ENCODE measurements around the gene FBXO5. TPM values are rescaled to one million over a fixed set of nuclear protein-coding genes. Genes with fewer than 3 reads are reported as not detected.
A peak's percentile ranks its signal among the peaks of the same experiment; 100 is the strongest.

FBXO5 gene
- total and polyA plus RNA-seq, 4 donors: 1.5 to 32.1 (median 1.8) TPM

DNA sequence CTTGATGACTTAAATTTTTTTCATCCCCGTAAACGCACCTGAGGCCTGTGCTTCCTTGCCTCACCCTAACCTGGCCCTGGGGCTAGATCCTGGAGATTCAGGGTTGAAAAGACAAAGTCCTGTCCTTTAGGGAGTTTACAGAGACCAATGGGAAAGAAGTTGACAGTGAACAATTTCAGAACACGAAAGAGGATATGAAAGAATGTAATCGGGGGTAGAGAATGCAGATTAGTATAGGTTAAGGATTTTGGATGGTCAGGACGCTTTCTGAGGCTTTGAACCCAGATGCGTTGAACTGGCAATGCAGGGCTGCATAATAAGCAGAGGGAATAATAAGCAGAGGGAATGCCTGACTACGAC lies 1.7 kb upstream of the FBXO5 start:
- 18% methylated on average over 7 of the region's 7 CpGs for WGBS
- Histone ChIP-seq H3K27ac (ENCODE audit: low read depth in 1 of 2, low read length in 2 of 2) (peak overlapping the region; percentile 86 to 98), H3K9me3 (ENCODE audit: control insufficient read depth in 4 of 4, low read length in 3 of 4) (no peaks in the 10 kb centered on the region), H3K36me3 (ENCODE audit: control insufficient read depth in 4 of 4, insufficient read depth in 3 of 4, low read depth in 1 of 4, low read length in 3 of 4) (no peaks in the 10 kb centered on the region), H3K27me3 (ENCODE audit: control insufficient read depth in 4 of 4, insufficient read depth in 4 of 4, low read length in 3 of 4) (no peaks in the 10 kb centered on the region), H3K9ac (ENCODE audit: low read depth in 1 of 2, low read length in 2 of 2) (peak overlapping the region in 1 of 2 donors; percentile 73), H3K4me3 (ENCODE audit: low read depth in 1 of 3, low read length in 3 of 3) (peak overlapping the region; percentile 19 to 89 (median 53)), H3K4me1 (ENCODE audit: control insufficient read depth in 4 of 4, insufficient read depth in 4 of 4, low read length in 3 of 4) (peaks cover 8 to 18% (median 13%) of the 10 kb centered on the region in 4 donors)
- no peak for DNase-seq (ENCODE audit: low spot score)
- TF ChIP-seq FOXA1 (IDR thresholded peaks at IDR 0.05): no peak
- TF ChIP-seq, protein P1, sequence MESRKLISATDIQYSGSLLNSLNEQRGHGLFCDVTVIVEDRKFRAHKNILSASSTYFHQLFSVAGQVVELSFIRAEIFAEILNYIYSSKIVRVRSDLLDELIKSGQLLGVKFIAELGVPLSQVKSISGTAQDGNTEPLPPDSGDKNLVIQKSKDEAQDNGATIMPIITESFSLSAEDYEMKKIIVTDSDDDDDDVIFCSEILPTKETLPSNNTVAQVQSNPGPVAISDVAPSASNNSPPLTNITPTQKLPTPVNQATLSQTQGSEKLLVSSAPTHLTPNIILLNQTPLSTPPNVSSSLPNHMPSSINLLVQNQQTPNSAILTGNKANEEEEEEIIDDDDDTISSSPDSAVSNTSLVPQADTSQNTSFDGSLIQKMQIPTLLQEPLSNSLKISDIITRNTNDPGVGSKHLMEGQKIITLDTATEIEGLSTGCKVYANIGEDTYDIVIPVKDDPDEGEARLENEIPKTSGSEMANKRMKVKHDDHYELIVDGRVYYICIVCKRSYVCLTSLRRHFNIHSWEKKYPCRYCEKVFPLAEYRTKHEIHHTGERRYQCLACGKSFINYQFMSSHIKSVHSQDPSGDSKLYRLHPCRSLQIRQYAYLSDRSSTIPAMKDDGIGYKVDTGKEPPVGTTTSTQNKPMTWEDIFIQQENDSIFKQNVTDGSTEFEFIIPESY (IDR thresholded peaks at IDR 0.05): no peak
- TF ChIP-seq TAF1 (conservative IDR thresholded peaks at IDR 0.05): no peak
- TF ChIP-seq FOXA2 (IDR thresholded peaks at IDR 0.05): no peak
- TF ChIP-seq, protein P2, sequence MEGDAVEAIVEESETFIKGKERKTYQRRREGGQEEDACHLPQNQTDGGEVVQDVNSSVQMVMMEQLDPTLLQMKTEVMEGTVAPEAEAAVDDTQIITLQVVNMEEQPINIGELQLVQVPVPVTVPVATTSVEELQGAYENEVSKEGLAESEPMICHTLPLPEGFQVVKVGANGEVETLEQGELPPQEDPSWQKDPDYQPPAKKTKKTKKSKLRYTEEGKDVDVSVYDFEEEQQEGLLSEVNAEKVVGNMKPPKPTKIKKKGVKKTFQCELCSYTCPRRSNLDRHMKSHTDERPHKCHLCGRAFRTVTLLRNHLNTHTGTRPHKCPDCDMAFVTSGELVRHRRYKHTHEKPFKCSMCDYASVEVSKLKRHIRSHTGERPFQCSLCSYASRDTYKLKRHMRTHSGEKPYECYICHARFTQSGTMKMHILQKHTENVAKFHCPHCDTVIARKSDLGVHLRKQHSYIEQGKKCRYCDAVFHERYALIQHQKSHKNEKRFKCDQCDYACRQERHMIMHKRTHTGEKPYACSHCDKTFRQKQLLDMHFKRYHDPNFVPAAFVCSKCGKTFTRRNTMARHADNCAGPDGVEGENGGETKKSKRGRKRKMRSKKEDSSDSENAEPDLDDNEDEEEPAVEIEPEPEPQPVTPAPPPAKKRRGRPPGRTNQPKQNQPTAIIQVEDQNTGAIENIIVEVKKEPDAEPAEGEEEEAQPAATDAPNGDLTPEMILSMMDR (IDR thresholded peaks at IDR 0.05; ENCODE audit: low read depth, low read length, missing input control): no peak
- TF ChIP-seq, protein P3, sequence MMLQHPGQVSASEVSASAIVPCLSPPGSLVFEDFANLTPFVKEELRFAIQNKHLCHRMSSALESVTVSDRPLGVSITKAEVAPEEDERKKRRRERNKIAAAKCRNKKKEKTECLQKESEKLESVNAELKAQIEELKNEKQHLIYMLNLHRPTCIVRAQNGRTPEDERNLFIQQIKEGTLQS (IDR thresholded peaks at IDR 0.05): no peak

DNA sequence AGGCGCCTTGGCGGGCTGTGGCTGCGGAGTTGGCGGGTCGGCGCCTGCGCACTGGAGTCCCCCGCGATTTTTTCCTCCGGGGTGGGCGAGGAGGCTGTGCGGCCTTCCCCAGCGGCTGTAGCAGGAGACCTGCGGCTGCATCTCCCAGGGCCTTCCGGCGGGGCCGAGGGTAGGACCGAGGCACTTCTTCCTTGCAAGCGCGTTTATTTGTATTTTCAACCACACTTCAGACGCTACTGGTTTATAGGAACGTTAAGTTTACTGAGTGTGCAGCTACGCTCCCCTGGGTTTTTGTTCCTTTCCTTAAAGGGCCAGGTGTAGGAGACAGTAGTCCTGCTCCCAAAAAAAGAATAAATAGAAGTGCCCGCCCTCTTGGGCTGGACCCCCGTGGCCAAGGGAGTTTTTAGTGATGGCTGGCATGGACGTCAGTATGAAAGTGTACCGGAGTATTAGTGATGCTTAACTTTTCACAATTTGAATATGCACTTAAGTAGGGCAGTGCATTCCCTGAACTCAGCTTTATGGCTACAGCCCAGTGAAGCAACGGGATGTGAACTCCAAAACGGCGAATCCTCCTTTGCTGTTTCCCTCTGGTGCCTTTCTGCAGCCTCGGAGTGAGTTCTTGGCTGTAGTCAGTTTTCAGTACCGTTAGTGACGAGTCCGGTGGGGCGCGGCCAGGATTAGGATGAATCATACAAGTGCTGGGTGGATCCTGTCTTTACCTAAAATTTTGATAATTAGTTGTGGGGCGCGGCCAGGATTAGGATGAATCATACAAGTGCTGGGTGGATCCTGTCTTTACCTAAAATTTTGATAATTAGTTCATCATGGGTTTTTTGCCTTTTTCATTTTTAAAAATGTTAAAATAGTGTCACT lies 1.0 kb upstream of the FBXO5 start:
- peak overlapping the region; percentile 87 to 97 for H3K9ac ChIP-seq (ENCODE audit: low read depth in 1 of 2, low read length in 2 of 2)
- H3K4me1 ChIP-seq (ENCODE audit: control insufficient read depth in 4 of 4, insufficient read depth in 4 of 4, low read length in 3 of 4): peaks cover 8 to 18% (median 13%) of the 10 kb centered on the region in 4 donors
- H3K36me3 ChIP-seq (ENCODE audit: control insufficient read depth in 4 of 4, insufficient read depth in 3 of 4, low read depth in 1 of 4, low read length in 3 of 4): no peaks in the 10 kb centered on the region
- peak overlapping the region; percentile 53 to 99 (median 89) for H3K4me3 ChIP-seq (ENCODE audit: low read depth in 1 of 3, low read length in 3 of 3)
- no peaks in the 10 kb centered on the region for H3K9me3 ChIP-seq (ENCODE audit: control insufficient read depth in 4 of 4, low read length in 3 of 4)
- TF ChIP-seq JUND (IDR thresholded peaks at IDR 0.05) (peak in 1 of 2 donors; percentile 58), RXRA (IDR thresholded peaks at IDR 0.05) (no peak), GABPA (IDR thresholded peaks at IDR 0.05 in 1 of 2, conservative IDR thresholded peaks at IDR 0.05 in 1 of 2) (peak in 1 of 2 donors; percentile 38)
- TF ChIP-seq, protein P4, sequence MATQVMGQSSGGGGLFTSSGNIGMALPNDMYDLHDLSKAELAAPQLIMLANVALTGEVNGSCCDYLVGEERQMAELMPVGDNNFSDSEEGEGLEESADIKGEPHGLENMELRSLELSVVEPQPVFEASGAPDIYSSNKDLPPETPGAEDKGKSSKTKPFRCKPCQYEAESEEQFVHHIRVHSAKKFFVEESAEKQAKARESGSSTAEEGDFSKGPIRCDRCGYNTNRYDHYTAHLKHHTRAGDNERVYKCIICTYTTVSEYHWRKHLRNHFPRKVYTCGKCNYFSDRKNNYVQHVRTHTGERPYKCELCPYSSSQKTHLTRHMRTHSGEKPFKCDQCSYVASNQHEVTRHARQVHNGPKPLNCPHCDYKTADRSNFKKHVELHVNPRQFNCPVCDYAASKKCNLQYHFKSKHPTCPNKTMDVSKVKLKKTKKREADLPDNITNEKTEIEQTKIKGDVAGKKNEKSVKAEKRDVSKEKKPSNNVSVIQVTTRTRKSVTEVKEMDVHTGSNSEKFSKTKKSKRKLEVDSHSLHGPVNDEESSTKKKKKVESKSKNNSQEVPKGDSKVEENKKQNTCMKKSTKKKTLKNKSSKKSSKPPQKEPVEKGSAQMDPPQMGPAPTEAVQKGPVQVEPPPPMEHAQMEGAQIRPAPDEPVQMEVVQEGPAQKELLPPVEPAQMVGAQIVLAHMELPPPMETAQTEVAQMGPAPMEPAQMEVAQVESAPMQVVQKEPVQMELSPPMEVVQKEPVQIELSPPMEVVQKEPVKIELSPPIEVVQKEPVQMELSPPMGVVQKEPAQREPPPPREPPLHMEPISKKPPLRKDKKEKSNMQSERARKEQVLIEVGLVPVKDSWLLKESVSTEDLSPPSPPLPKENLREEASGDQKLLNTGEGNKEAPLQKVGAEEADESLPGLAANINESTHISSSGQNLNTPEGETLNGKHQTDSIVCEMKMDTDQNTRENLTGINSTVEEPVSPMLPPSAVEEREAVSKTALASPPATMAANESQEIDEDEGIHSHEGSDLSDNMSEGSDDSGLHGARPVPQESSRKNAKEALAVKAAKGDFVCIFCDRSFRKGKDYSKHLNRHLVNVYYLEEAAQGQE (IDR thresholded peaks at IDR 0.05): peak; percentile 26
- under 1% methylated on average over 38 of the region's 38 CpGs for WGBS
- DNase-seq (ENCODE audit: low spot score): peak; percentile 69
- peak overlapping the region; percentile 86 to 98 for H3K27ac ChIP-seq (ENCODE audit: low read depth in 1 of 2, low read length in 2 of 2)
- H3K27me3 ChIP-seq (ENCODE audit: control insufficient read depth in 4 of 4, insufficient read depth in 4 of 4, low read length in 3 of 4): no peaks in the 10 kb centered on the region
